ENCODE data around the gene POU2F3.

DNA sequence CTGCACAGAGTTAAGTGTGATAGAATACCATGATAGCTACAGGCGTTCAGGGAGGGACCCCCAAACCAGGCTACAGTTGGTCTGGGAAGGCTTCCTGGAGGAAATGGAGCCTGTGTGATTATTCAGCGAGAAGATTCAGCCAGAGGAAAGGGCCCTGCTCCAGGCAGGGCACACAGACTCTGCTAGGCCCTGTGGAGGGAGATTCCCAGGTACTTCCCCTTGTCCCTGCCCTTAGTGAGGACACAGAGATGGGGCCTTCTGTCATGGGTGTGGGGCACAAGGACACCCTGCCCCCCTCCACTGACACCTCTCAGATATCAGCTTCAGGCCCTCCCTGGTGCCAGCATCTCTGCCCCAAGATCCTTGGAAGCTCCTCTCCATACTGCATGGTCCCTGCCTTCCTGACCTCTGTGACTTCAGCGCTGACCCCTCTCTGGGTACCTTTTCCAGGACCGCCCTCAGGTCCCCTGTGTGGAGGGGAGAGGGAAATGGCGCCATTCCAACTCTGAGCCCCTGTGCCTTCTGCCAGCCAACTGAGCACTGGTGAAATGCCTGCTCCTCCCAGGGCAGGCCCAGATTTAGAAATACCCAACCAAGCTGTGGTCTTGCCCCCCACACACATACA lies 12.6 kb upstream of the POU2F3 start:
- TF ChIP-seq CTCF (conservative IDR thresholded peaks at IDR 0.05 in 1 of 2, IDR thresholded peaks at IDR 0.05 in 1 of 2; ENCODE audit: low read depth in 1 of 2, low read length in 2 of 2) (no peak), EZH2 (IDR thresholded peaks at IDR 0.05; ENCODE audit: low read length, missing control alignments) (no peak)
